ENCODE measurements around the gene SEC31B.

Gene SEC31B

GRCh38 chr10:100519311-100520051 is at the start of gene SEC31B:
SEC31B (minus strand) TSS chr10:100519861; CDS start chr10:100516952, 2,909 bp downstream.
- no peak for DNase-seq (ENCODE audit: low spot score)

- DNase-seq (ENCODE audit: low spot score), result no peak
Observed at GRCh38 chr10:100568912-100569311, 49.3 kb upstream of the SEC31B start.

GRCh38 chr10:100567826-100568225 is 48.2 kb upstream of the SEC31B start:
- DNase-seq (ENCODE audit: low spot score), result no peak

GRCh38 chr10:100567249-100567648 is 47.6 kb upstream of the SEC31B start:
- no peak for DNase-seq (ENCODE audit: low spot score)

- DNase-seq (ENCODE audit: low spot score), result no peak
Observed at GRCh38 chr10:100566561-100566960, 46.9 kb upstream of the SEC31B start.

- DNase-seq (ENCODE audit: low spot score), result no peak
Observed at GRCh38 chr10:100565206-100565985, 45.7 kb upstream of the SEC31B start.

- peak; percentile 52 for DNase-seq (ENCODE audit: low spot score)
Observed at GRCh38 chr10:100562008-100562672, 42.5 kb upstream of the SEC31B start.

GRCh38 chr10:100561005-100561404 is 41.3 kb upstream of the SEC31B start:
- DNase-seq (ENCODE audit: low spot score), result no peak

- DNase-seq (ENCODE audit: low spot score), result no peak
Observed at GRCh38 chr10:100560248-100560647, 40.6 kb upstream of the SEC31B start.

GRCh38 chr10:100554902-100555301 is 35.2 kb upstream of the SEC31B start:
- DNase-seq (ENCODE audit: low spot score), result no peak

- no peak for DNase-seq (ENCODE audit: low spot score)
Observed at GRCh38 chr10:100553929-100554328, 34.3 kb upstream of the SEC31B start.

- no peak for DNase-seq (ENCODE audit: low spot score)
Observed at GRCh38 chr10:100551738-100552137, 32.1 kb upstream of the SEC31B start.

GRCh38 chr10:100551196-100551595 is 31.5 kb upstream of the SEC31B start:
- no peak for DNase-seq (ENCODE audit: low spot score)

GRCh38 chr10:100544950-100545349 is 25.3 kb upstream of the SEC31B start:
- no peak for DNase-seq (ENCODE audit: low spot score)

GRCh38 chr10:100537475-100537874 is 17.8 kb upstream of the SEC31B start:
- DNase-seq (ENCODE audit: low spot score), result no peak

GRCh38 chr10:100535715-100536353 is 16.2 kb upstream of the SEC31B start, which contains the start of gene HIF1AN:
HIF1AN (plus strand) TSS chr10:100535943; CDS start chr10:100535959, 16 bp downstream.
- DNase-seq (ENCODE audit: low spot score), result peak; percentile 96

GRCh38 chr10:100535338-100535714 is 15.7 kb upstream of the SEC31B start:
- DNase-seq (ENCODE audit: low spot score), result no peak

- no peak for DNase-seq (ENCODE audit: low spot score)
Observed at GRCh38 chr10:100534726-100535125, 15.1 kb upstream of the SEC31B start.

- DNase-seq (ENCODE audit: low spot score), result no peak
Observed at GRCh38 chr10:100531761-100532160, 12.1 kb upstream of the SEC31B start.

GRCh38 chr10:100529475-100530298 is 10.0 kb upstream of the SEC31B start, which contains the start of gene NDUFB8:
NDUFB8 (minus strand) TSS chr10:100529871; CDS start chr10:100529851, 20 bp downstream.
- peak; percentile 85 for DNase-seq (ENCODE audit: low spot score)

GRCh38 chr10:100528921-100529474 is 9.3 kb upstream of the SEC31B start:
- no peak for DNase-seq (ENCODE audit: low spot score)

Data from globus pallidus (tissue), 1 donor.